Vein endothelial cell (primary cell): ENCODE data around the gene SP100. TPM values are rescaled to one million over a fixed set of nuclear protein-coding genes. Genes with fewer than 3 reads are reported as not detected.

Experiments
- small RNA-seq: library from RNA; depleted of rRNA; stranded (forward); fragments of <200 nt; gene quantifications from one replicate; pipeline ENCODE3, GENCODE V24; 2012
- total RNA-seq: library from RNA; depleted of rRNA; stranded (reverse); fragments of >200 nt; gene quantifications from 2 replicates; pipeline ENCODE4 v1.2.3, GENCODE V29; 2012

The SP100 gene
- total RNA-seq, result 148 and 179 TPM in 2 replicates

GRCh38 chr2:230416061-230416721 lies at the start of gene SP100:
SP100 (plus strand) TSS chr2:230416201; CDS start chr2:230416297, 96 bp downstream.

Small RNAs within 50 kb of the gene (small RNA-seq; reads per million reads assigned to genes)
- gene HMGB1P3 (not detected), gene RN7SL834P (not detected), gene RNU6-451P (not detected)

Other genes starting within 250 kb of the SP100 start
- gene SP110, start 196.2 kb upstream of the SP100 start, total RNA-seq, result 10.1 and 10.3 TPM in 2 replicates
- not detected in 2 replicates for gene SP140, start 190.5 kb upstream of the SP100 start, total RNA-seq
- 8.5 and 15.4 TPM in 2 replicates for gene SP140L, start 89.0 kb upstream of the SP100 start, total RNA-seq